SH-SY5Y (cell line): Measurements from ENCODE around the gene UBE2N.

ENCODE experiments used
- GATA2 ChIP-seq: IDR thresholded peaks from 2 replicates; pipeline ENCODE4 v1.6.1; 2011; ENCODE audit warnings: mild to moderate bottlenecking, low read depth, low read length
- GATA3 ChIP-seq: IDR thresholded peaks from 2 replicates; pipeline ENCODE4 v1.6.1; 2011; ENCODE audit warnings: low read depth, mild to moderate bottlenecking, low read length, moderate library complexity

DNA sequence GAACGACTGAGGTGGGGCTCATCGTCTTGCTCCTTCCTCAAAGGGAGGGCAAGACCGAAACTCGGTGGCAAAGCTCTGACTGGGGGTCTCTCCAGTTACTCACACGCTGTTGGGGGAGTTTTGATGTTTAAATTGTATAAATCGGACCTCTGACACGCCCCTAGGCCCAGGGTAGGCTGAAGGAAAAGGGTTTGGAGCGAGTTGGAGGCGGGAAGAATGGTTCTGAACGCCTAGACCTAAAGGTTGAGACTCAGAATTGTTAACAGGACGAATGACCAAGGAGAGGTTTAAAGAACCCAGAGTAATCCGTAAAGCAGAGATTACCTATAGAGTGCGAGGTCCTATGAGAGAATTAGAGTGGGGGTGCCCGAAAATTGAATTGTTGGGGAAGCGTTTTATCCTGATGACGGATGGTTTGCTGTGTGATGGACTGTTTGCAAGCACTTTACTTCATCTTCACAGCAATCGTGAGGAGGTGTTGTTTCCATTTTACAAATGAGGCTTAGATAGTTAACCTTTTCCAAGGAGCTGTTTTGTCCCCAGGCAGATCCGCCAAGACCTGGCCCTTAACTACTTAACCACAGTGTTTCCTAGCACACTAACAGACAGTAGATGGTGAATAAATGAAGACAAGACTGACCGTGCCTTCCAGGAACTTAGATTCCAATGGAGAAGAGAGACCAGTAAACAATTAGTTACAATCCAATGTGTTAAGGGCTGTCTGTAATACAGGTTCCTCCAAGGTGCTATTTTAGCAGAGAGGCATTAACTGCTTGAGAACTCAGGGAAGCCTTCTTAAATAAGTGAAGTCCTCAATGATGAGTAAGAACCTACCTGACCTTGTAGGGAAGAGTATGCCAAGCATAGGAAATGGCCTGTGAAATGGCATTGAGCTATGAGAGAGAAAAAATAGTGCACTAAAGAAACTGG is 929 bp upstream of the UBE2N start:
- no peak for TF ChIP-seq GATA2
- no peak for TF ChIP-seq GATA3
